HL-60 (cell line): Measurements from ENCODE around the gene B3GAT2.

Experiments used
- DNase-seq, 2 experiments: peaks; one replicate each; pipeline ENCODE4 v3.0.0-alpha.2; 2010 to 2020; ENCODE audit warnings: low read depth in 1 of 2, low spot score in 1 of 2
- H3K27ac ChIP-seq: fragments of 250-450 bp; sonication (Bioruptor Pico); replicated peaks from 2 replicates; pipeline ENCODE4 v1.5.1; 2020; ENCODE audit warnings: mild to moderate bottlenecking, moderate library complexity
- H3K27me3 ChIP-seq: fragments of 250-450 bp; sonication (Bioruptor Pico); 2 replicates; pipeline ENCODE4 v1.5.1; 2021; ENCODE audit warnings: mild to moderate bottlenecking, moderate library complexity; ENCODE audit not compliant: insufficient read depth, poor library complexity, severe bottlenecking
- H3K4me3 ChIP-seq: replicated peaks from 2 replicates; pipeline ENCODE4 v1.5.1; 2011; ENCODE audit warnings: mild to moderate bottlenecking, control low read depth, low read length; ENCODE audit not compliant: insufficient read depth
- CTCF ChIP-seq: IDR thresholded peaks from one replicate; pipeline ENCODE4 v1.5.1; 2011; ENCODE audit warnings: low read length, control low read depth, inconsistent platforms; ENCODE audit not compliant: insufficient read depth
- GABPA ChIP-seq: IDR thresholded peaks from 2 replicates; pipeline ENCODE4 v1.6.1; 2012; ENCODE audit warnings: low read depth
- POLR2AphosphoS5 ChIP-seq: IDR thresholded peaks from 2 replicates; pipeline ENCODE4 v1.6.1; 2012; ENCODE audit warnings: low read depth
- SPI1 ChIP-seq: IDR thresholded peaks from 2 replicates; pipeline ENCODE4 v1.6.1; 2012; ENCODE audit warnings: low read depth, mild to moderate bottlenecking, borderline replicate concordance
- TF ChIP-seq, protein P1 (sequence below): IDR thresholded peaks from 2 replicates; pipeline ENCODE4 v1.6.1; 2012; ENCODE audit warnings: low read depth; ENCODE audit not compliant: insufficient replicate concordance

Gene B3GAT2

GRCh38 chr6:70955441-70956190 is 1.2 kb downstream of the B3GAT2 start:
- Histone ChIP-seq H3K4me3 (peak overlapping the region; percentile 41), H3K27me3 (peaks cover 51% of the 10 kb centered on the region), H3K27ac (no peak overlapping the region)
- TF ChIP-seq CTCF = peak; percentile 70
- no peak for TF ChIP-seq POLR2AphosphoS5
- peak; percentile 57 to 74 for DNase-seq

DNA sequence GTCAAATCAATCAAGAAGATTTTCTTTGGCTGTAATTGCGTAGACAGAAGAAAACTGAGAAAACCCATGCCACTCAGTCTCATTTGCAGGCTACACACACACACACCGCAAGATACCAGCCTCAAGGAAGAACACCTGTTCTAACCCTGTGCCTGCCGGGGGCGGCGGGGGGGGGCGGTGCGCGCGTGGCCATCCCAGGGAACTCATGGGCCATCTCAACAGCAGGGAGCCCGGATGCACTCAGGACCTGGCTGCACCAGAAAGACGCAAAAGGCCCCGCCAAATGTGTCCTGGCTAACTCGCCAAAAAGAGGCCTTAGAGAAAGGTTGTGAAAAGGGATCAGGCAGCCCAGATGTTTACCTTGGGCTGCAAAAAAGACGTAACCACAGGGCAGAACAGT is 2.1 kb downstream of the B3GAT2 start:
- H3K27me3 ChIP-seq = peaks cover 51% of the 10 kb centered on the region
- DNase-seq = no peak
- no peak overlapping the region for H3K27ac ChIP-seq
- no peak overlapping the region for H3K4me3 ChIP-seq
- TF ChIP-seq CTCF (no peak), SPI1 (no peak), POLR2AphosphoS5 (no peak), GABPA (no peak)
- TF ChIP-seq, protein P1, sequence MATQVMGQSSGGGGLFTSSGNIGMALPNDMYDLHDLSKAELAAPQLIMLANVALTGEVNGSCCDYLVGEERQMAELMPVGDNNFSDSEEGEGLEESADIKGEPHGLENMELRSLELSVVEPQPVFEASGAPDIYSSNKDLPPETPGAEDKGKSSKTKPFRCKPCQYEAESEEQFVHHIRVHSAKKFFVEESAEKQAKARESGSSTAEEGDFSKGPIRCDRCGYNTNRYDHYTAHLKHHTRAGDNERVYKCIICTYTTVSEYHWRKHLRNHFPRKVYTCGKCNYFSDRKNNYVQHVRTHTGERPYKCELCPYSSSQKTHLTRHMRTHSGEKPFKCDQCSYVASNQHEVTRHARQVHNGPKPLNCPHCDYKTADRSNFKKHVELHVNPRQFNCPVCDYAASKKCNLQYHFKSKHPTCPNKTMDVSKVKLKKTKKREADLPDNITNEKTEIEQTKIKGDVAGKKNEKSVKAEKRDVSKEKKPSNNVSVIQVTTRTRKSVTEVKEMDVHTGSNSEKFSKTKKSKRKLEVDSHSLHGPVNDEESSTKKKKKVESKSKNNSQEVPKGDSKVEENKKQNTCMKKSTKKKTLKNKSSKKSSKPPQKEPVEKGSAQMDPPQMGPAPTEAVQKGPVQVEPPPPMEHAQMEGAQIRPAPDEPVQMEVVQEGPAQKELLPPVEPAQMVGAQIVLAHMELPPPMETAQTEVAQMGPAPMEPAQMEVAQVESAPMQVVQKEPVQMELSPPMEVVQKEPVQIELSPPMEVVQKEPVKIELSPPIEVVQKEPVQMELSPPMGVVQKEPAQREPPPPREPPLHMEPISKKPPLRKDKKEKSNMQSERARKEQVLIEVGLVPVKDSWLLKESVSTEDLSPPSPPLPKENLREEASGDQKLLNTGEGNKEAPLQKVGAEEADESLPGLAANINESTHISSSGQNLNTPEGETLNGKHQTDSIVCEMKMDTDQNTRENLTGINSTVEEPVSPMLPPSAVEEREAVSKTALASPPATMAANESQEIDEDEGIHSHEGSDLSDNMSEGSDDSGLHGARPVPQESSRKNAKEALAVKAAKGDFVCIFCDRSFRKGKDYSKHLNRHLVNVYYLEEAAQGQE = no peak

GRCh38 chr6:70954176-70954575 is 2.7 kb downstream of the B3GAT2 start:
- Histone ChIP-seq H3K27me3 (peaks cover 51% of the 10 kb centered on the region), H3K27ac (no peak overlapping the region), H3K4me3 (no peak overlapping the region)
- DNase-seq = no peak
- no peak for TF ChIP-seq CTCF
- no peak for TF ChIP-seq SPI1
- TF ChIP-seq, protein P1 = no peak
- no peak for TF ChIP-seq GABPA
- TF ChIP-seq POLR2AphosphoS5 = no peak
